IPS-18c (cell line): Measurements from ENCODE around the gene MGMT.

Experiments used
- H3K4me3 ChIP-seq: 2 replicates; pipeline ENCODE4 v1.7.0; 2013; ENCODE audit warnings: low read depth, mild to moderate bottlenecking, low read length, moderate library complexity; ENCODE audit not compliant: insufficient read depth
- H3K9me3 ChIP-seq: one replicate; pipeline ENCODE4 v1.6.1; 2013; ENCODE audit warnings: mild to moderate bottlenecking, low read length, moderate library complexity; ENCODE audit not compliant: control insufficient read depth, insufficient read depth

The MGMT gene

DNA sequence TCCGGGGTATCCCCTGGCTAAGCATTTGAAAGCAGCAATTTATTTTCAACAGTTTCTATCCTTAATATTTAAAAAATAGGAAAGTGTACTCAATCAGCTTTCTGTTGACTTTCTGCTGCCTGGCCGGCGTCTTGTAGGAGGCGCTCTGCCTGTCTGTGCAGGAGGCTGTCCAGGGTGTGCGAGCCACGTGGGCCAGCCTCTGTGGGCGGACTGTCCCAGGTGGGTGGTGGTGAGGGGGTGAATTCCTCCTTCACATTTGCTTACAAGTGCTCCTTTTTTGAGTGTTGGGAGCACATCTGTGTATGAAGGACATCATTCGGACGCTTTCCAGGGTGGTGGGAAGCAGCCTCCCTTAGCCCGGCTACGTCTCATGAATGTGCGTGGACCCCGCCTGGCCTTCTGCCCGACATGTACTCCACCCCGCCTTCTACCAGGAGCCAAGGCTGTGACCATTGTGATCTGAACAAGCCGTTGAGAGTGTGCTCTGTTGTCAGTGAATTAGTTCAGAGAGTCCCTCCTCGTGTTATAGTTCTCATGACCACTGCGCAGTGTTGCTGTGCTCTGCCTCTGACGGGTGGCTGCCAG is 114.9 kb downstream of the MGMT start:
- H3K9me3 ChIP-seq: peaks cover 4% of the 10 kb centered on the region

DNA sequence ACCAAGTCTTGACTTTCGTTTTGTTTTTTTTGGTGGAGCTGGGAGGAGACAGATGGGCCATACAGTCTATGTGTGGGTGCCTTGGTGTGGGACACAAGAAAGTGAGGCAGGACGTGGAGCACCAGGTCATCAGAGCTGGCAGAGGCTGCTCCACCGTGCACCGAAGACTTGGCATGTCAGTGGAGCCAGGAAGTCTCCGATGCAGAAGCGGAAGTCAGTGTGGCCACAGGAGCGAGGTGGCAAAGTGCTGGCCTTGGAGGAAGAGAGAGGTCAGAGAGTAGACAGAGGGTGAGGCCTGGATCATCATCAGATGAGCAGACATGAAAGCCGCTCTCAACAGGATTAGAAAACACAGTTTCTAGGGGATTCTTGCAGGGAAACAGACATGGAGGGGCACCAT is 116.8 kb downstream of the MGMT start:
- H3K4me3 ChIP-seq: no peak overlapping the region

More for the DNA sequence above, 114.9 kb downstream of the MGMT start:
- no peak overlapping the region for H3K4me3 ChIP-seq

GRCh38 chr10:129586898-129587443 is 119.9 kb downstream of the MGMT start:
- H3K4me3 ChIP-seq: no peak overlapping the region
- H3K9me3 ChIP-seq: peaks cover 5% of the 10 kb centered on the region

More for the DNA sequence above, 116.8 kb downstream of the MGMT start:
- peaks cover 4% of the 10 kb centered on the region for H3K9me3 ChIP-seq

GRCh38 chr10:129589546-129589945 is 122.5 kb downstream of the MGMT start:
- Histone ChIP-seq H3K9me3 (peaks cover 5% of the 10 kb centered on the region), H3K4me3 (no peak overlapping the region)

DNA sequence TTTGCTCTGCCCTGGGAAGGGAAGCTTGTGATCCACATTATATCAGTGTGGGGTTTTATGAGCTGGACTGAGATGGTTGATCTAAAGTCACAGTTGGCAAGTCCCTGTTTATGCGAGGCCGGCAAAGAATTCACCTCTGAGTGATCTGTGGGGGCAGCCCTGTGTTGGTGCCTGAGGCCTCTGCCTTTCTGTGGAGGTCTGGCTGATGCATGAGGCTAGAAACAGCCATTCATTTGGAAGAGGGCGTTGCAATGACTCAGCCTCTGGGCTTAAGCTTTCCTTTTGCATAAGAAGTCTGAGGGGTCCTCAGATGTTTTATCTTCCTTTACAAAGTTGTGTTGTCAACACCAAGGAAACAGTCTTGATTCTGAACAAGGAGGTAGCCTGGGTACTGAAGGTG is 126.9 kb downstream of the MGMT start:
- peaks cover 5% of the 10 kb centered on the region for H3K9me3 ChIP-seq

DNA sequence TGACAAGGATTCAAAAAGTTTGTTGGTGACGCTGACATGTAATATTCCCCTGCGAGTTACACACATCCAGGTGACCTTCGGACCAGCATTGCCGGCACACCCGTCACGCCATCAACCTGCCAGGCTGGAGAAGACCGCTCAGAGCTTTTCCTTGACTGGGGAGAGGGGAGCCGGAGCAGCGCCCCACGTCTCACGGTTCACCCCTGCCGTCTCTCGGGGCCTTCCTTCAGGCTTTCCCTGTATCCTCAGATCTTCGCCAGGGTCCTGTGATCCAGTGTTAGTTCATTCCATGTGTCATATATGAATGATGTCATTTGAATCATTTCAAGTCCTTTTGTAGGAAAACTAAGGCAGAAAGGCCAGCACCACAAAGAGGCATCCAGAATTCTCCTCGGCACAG is 127.8 kb downstream of the MGMT start:
- H3K9me3 ChIP-seq: peaks cover 5% of the 10 kb centered on the region
- no peak overlapping the region for H3K4me3 ChIP-seq

More for the DNA sequence above, 126.9 kb downstream of the MGMT start:
- no peak overlapping the region for H3K4me3 ChIP-seq

DNA sequence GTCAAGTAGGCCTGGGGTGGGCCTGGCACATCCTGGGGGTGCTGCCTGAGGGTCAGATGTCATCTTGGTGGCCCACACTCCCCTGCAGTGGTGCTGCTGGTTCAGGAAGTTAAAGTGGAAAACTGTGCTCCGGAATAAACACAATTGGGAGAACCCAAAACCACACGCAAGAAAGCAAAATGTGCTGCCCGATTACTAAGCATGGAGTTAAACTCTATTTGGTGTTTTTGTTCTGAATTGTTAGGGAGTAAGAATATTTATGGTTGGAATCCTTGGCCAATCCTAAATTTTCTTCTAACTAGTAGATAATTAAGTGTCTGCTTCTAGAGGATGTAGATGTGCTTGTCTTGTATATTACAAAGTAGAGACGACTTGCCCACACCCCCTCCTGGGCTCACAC is 131.4 kb downstream of the MGMT start:
- no peak overlapping the region for H3K4me3 ChIP-seq
- H3K9me3 ChIP-seq: peaks cover 2% of the 10 kb centered on the region

DNA sequence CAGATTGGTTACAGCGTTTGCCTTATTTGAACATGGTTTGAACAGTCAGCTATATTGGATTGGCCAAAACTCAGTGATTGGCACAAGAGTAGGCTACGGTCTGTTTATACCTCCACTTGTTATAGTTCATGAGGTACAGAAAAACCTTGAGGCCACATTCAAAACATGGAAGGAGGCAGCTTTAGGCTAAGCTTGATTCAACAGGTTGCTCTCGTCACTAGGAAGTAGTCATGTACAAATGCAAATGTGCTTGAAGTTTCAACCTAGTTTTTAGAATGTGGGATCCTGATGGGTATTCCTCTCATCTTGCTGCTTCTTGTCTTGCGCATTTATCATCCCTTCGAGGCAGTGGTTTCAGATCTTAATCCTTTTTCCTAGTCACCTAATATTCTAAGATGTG is 132.1 kb downstream of the MGMT start:
- Histone ChIP-seq H3K9me3 (peaks cover 2% of the 10 kb centered on the region), H3K4me3 (no peak overlapping the region)

DNA sequence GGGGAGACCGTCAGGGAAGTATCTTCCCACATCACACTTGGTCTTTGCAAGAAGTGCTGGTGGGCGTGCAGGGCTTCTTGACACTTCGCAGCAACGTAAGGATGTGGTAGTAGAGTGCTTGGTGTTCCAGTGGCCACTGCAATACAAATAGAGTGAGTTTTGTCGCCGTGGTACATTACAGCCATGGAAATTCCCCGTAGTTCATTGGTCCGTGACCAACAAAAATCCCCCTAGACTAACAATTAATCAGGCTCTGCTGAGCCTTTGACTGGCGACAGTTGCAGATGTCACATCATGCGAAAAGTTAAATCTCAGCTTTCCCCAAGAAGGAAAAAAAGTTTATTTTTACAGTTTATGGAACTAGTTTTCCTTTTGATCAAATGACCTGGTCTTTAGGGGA is 134.7 kb downstream of the MGMT start:
- Histone ChIP-seq H3K4me3 (no peak overlapping the region), H3K9me3 (no peaks in the 10 kb centered on the region)

DNA sequence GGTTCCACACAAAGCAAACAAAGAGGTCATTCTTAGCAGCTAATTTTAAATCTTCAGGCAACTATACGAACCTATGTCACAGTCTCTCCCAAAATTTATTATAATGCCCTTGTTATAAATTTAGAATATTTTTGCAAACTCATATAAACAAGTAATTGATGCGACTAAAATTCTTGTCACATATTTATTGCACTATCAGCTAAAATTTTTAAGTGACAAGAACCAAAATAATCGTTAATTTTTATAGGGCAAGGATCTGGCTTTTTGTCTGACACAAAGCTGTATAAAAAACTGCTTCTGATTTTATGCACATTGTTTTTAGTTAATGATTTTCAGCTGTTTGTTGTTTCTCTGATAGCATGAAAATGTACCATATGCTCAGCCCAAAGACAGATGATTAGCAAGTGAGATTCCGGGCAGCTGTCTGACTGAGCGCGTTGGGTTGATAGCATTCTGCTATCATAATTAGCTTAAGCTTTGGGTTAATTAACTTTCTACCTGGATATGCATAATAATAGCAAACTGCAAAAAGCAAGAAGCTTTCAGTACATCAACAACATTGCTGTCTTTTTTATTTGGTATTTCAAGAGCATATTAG is 136.0 kb downstream of the MGMT start:
- no peaks in the 10 kb centered on the region for H3K9me3 ChIP-seq
- H3K4me3 ChIP-seq: no peak overlapping the region

- Histone ChIP-seq H3K4me3 (no peak overlapping the region), H3K9me3 (no peaks in the 10 kb centered on the region)
Observed at GRCh38 chr10:129604333-129605032, 137.4 kb downstream of the MGMT start.

DNA sequence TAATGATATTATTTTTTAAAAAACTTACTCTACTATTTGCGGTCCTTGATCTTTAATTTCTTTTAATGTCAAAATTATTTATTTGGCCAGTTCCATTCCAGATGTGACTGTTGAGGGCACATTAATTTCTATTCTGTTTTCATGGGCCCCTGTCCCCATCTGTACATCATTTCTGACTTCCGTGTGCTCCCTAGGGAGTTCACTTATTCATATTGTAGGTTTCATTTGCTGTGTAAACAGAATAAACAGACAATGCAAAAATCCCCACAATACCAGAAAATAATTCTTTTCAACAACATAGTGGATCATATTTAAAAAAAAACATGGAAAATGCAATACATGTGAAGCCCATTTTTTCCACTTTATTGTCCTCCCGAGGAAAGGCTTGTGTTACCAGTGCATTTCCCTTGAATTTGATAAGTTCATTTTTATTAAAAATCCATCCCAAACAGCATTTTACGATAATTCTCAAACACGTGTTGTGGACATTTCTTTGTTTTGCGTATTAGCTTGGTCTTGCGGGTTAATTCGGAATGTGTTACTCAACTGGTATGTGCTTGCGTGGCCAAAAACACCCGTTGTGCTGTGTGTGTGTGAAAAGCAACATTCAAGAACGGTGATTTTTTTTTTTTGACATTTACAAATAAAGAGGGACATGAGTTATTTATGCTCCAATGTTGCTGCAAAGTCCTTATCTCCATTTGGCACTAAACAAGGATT is 138.4 kb downstream of the MGMT start:
- Histone ChIP-seq H3K4me3 (no peak overlapping the region), H3K9me3 (no peaks in the 10 kb centered on the region)

- H3K9me3 ChIP-seq: no peaks in the 10 kb centered on the region
- no peak overlapping the region for H3K4me3 ChIP-seq
Observed at GRCh38 chr10:129605986-129606518, 139.0 kb downstream of the MGMT start.

- no peak overlapping the region for H3K4me3 ChIP-seq
- no peaks in the 10 kb centered on the region for H3K9me3 ChIP-seq
Observed at GRCh38 chr10:129607607-129608109, 140.6 kb downstream of the MGMT start.

DNA sequence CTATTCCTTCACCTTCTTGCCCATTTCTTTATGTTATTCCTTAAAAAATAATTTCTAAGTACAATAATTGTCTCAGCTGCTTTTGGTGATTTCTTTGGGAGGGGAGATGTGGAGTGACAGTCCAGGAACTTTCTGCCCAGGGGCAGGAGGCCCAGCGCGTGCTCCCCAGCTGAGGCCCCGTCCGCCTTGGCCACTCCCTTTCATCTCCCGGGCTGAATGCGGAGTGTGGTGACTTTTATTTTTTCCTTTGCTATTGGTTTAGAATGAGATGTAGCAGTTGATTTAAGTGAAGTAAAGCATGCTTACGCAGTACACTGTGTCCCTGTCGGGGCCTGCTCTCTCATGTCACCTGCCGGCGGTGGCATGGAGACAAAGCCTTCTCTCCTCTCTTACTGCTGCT is 141.6 kb downstream of the MGMT start:
- no peaks in the 10 kb centered on the region for H3K9me3 ChIP-seq
- H3K4me3 ChIP-seq: no peak overlapping the region

DNA sequence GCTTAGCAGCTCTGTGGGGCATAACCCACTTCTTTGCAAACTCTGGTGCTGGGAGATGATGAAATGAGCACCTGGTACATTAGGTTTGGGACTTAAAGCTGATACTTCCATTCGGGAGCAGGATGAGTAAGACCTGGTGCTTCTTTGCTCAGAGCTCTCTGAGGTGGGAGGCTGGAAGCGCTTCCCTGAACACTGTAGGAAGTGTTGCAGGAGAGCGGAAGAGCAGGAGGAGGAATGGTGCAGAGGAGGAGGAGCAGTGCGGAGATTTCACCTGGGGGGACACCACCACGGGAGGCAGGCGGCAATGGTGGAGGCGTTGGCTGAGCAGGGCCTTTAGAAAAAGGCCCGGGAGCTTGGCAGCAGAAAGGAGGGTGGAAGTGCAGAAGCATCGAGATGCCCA is 142.5 kb downstream of the MGMT start:
- Histone ChIP-seq H3K4me3 (no peak overlapping the region), H3K9me3 (no peaks in the 10 kb centered on the region)

DNA sequence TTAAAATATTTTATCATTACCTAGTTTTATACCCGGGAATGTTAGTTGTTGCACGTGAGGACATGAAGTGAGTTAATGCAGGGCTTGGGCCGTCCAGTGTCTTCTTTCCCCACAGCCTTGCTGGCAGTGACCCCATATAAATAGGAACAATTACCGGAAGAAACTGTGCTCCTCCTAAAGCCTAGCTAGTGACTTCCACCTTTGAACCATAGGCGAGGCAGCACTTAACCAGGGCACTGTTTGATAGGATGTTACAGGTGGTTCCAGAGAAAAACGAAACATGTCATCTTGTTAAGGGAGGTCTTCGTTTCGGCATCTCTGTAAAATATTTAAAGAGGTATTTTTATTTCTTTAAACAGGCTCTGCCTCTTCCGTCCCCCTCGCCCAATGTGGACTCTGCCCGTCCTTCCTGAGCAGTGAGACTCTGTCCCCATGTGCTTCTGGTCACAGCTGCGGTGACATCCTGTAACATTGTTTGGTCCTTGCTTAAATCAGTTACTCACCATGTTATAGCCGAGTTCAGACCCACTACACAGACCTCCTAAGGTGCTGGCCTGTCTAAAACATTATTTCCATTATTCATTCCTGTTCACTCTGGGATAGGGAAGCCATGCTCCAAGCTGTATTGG is 145.6 kb downstream of the MGMT start:
- Histone ChIP-seq H3K4me3 (no peak overlapping the region), H3K9me3 (no peaks in the 10 kb centered on the region)
